Karpas-422 (cell line): Measurements from ENCODE around the gene ZC2HC1C. TPM values are rescaled to one million over a fixed set of nuclear protein-coding genes. Genes with fewer than 3 reads are reported as not detected.

Source experiments
- DNase-seq: peaks from one replicate; pipeline ENCODE4 v3.0.0-alpha.2; 2015
- H2AFZ ChIP-seq: fragments of 200-600 bp; sonication (generic); 2 replicates; pipeline ENCODE4 v1.6.1; 2014; ENCODE audit warnings: antibody characterized with exemption, low read length, mixed read lengths
- H3K27ac ChIP-seq: fragments of 200-600 bp; sonication (generic); 2 replicates; pipeline ENCODE4 v1.5.1; 2014; ENCODE audit warnings: mild to moderate bottlenecking, low read length, moderate library complexity
- H3K27me3 ChIP-seq: fragments of 200-600 bp; sonication (generic); 2 replicates; pipeline ENCODE4 v1.6.1; 2014; ENCODE audit warnings: low read length, mixed read lengths
- H3K36me3 ChIP-seq: fragments of 200-600 bp; sonication (generic); 2 replicates; pipeline ENCODE4 v1.6.1; 2014; ENCODE audit warnings: low read length, mixed read lengths; ENCODE audit not compliant: insufficient read depth
- H3K4me1 ChIP-seq: fragments of 200-600 bp; sonication (generic); 2 replicates; pipeline ENCODE4 v1.6.1; 2014; ENCODE audit warnings: mild to moderate bottlenecking, low read length, mixed read lengths
- H3K4me2 ChIP-seq: fragments of 200-600 bp; sonication (generic); 2 replicates; pipeline ENCODE4 v1.6.1; 2014; ENCODE audit warnings: low read length, low read depth, mild to moderate bottlenecking; ENCODE audit not compliant: poor library complexity, severe bottlenecking
- H3K4me3 ChIP-seq: fragments of 200-600 bp; sonication (generic); 2 replicates; pipeline ENCODE4 v1.5.1; 2014; ENCODE audit warnings: mild to moderate bottlenecking, antibody characterized with exemption, low read length, mixed read lengths
- H3K79me2 ChIP-seq: fragments of 200-600 bp; sonication (generic); 2 replicates; pipeline ENCODE4 v1.6.1; 2014; ENCODE audit warnings: mild to moderate bottlenecking, low read length, mixed read lengths
- H3K9ac ChIP-seq: fragments of 200-600 bp; sonication (generic); 2 replicates; pipeline ENCODE4 v1.6.0; 2014; ENCODE audit warnings: low read length
- H3K9me2 ChIP-seq: fragments of 200-600 bp; sonication (generic), shearing (Covaris generic); replicated peaks from 2 replicates; pipeline ENCODE4 v1.6.0; 2014; ENCODE audit warnings: mild to moderate bottlenecking, low read length, moderate library complexity; ENCODE audit not compliant: insufficient read depth
- H3K9me3 ChIP-seq: fragments of 300-700, 200-600 bp; sonication (generic); 2 replicates; pipeline ENCODE4 v1.6.1; 2014; ENCODE audit warnings: low read length, mixed read lengths
- H4K20me1 ChIP-seq: fragments of 200-600 bp; sonication (generic); 2 replicates; pipeline ENCODE4 v1.6.1; 2014; ENCODE audit warnings: mild to moderate bottlenecking, antibody characterized with exemption, low read length, low read depth; ENCODE audit not compliant: insufficient read depth
- total RNA-seq: library from RNA; depleted of rRNA; stranded (reverse); fragments of >200 nt; shearing (Covaris generic); gene quantifications from 2 replicates; pipeline ENCODE4 v1.2.3, GENCODE V29; 2014; ENCODE audit warnings: low replicate concordance; rRNA removed

The ZC2HC1C gene
- total RNA-seq, result 1.1 and 2.9 TPM in 2 replicates

GRCh38 chr14:75069121-75069810, at the start of gene ZC2HC1C:
Gene ZC2HC1C, plus strand, starts transcription at chr14:75069641. Its CDS starts 933 bp downstream, at chr14:75070574.
- Histone ChIP-seq H2AFZ (peak within 1 kb of the TSS; percentile 65), H3K27ac (peak within 1 kb of the TSS; percentile 53; the same call in 1 of the 2 replicates), H3K79me2 (peaks cover 6% of the 10 kb centered on the region; the same call in 1 of the 2 replicates), H3K9me2 (no peaks in the 10 kb centered on the region), H3K9me3 (no peaks in the 10 kb centered on the region), H3K4me1 (peaks cover 32% of the 10 kb centered on the region), H3K4me2 (peak within 1 kb of the TSS; percentile 91), H4K20me1 (no peaks in the 10 kb centered on the region), H3K27me3 (no peaks in the 10 kb centered on the region), H3K4me3 (peak within 1 kb of the TSS; percentile 63), H3K9ac (peak within 1 kb of the TSS; percentile 62), H3K36me3 (no peaks in the 10 kb centered on the region)
- peak; percentile 95 for DNase-seq

GRCh38 chr14:75022655-75023054, 46.8 kb upstream of the ZC2HC1C start:
- H3K9me2 ChIP-seq, result no peaks in the 10 kb centered on the region
- H3K4me3 ChIP-seq, result no peak overlapping the region
- no peak overlapping the region for H3K27ac ChIP-seq
- no peaks in the 10 kb centered on the region for H3K27me3 ChIP-seq
- H3K9me3 ChIP-seq, result no peaks in the 10 kb centered on the region
- no peaks in the 10 kb centered on the region for H3K4me1 ChIP-seq
- peak; percentile 62 for DNase-seq
- H3K9ac ChIP-seq, result no peak overlapping the region
- H3K36me3 ChIP-seq, result peaks cover 69% of the 10 kb centered on the region
- H4K20me1 ChIP-seq, result no peaks in the 10 kb centered on the region; the same call in 1 of the 2 replicates
- no peaks in the 10 kb centered on the region for H3K79me2 ChIP-seq
- no peak overlapping the region for H2AFZ ChIP-seq
- H3K4me2 ChIP-seq, result no peak overlapping the region

GRCh38 chr14:75023108-75023507, 46.3 kb upstream of the ZC2HC1C start:
- Histone ChIP-seq H3K9me2 (no peaks in the 10 kb centered on the region), H3K36me3 (peaks cover 71% of the 10 kb centered on the region), H3K9ac (no peak overlapping the region), H2AFZ (no peak overlapping the region), H3K4me1 (no peaks in the 10 kb centered on the region), H3K4me3 (no peak overlapping the region), H3K79me2 (no peaks in the 10 kb centered on the region), H3K27ac (no peak overlapping the region), H3K4me2 (no peak overlapping the region), H3K27me3 (no peaks in the 10 kb centered on the region), H3K9me3 (no peaks in the 10 kb centered on the region), H4K20me1 (no peaks in the 10 kb centered on the region; the same call in 1 of the 2 replicates)
- no peak for DNase-seq

DNA sequence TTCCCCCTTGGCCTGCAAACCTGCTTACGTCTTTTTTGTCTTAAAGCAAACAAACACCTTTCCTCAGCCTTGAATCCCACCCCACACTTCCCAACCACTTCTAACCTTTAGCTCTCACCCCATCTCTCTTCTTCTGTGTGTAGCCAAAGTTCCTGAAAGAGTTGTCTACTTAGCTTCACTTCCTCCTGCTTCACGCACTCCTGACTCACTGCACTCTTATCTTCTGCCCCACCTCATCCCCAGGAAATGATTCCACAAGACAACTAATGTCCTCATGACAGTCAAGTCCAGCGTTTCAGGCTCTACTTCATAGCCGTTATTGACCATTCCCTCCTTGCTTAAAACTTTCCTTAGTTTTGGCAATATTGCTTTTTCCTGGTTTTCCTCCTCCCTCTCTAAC, 44.4 kb upstream of the ZC2HC1C start:
- no peak overlapping the region for H3K4me2 ChIP-seq
- no peak for DNase-seq
- no peaks in the 10 kb centered on the region for H3K9me2 ChIP-seq
- H3K79me2 ChIP-seq, result no peaks in the 10 kb centered on the region
- peaks cover 71% of the 10 kb centered on the region for H3K36me3 ChIP-seq
- H3K9ac ChIP-seq, result no peak overlapping the region
- H3K4me1 ChIP-seq, result no peaks in the 10 kb centered on the region
- H3K27ac ChIP-seq, result no peak overlapping the region
- no peak overlapping the region for H2AFZ ChIP-seq
- H3K27me3 ChIP-seq, result no peaks in the 10 kb centered on the region
- no peaks in the 10 kb centered on the region for H3K9me3 ChIP-seq
- no peaks in the 10 kb centered on the region; the same call in 1 of the 2 replicates for H4K20me1 ChIP-seq
- no peak overlapping the region for H3K4me3 ChIP-seq

- Histone ChIP-seq H3K27ac (no peak overlapping the region), H3K4me2 (no peak overlapping the region), H4K20me1 (no peaks in the 10 kb centered on the region), H3K4me1 (no peaks in the 10 kb centered on the region), H3K79me2 (no peaks in the 10 kb centered on the region), H3K4me3 (no peak overlapping the region), H3K36me3 (peaks cover 76% of the 10 kb centered on the region), H2AFZ (no peak overlapping the region), H3K9ac (no peak overlapping the region), H3K9me3 (no peaks in the 10 kb centered on the region), H3K27me3 (no peaks in the 10 kb centered on the region), H3K9me2 (no peaks in the 10 kb centered on the region)
- DNase-seq, result no peak
Observed at GRCh38 chr14:75025876-75026275, 43.6 kb upstream of the ZC2HC1C start.

DNA sequence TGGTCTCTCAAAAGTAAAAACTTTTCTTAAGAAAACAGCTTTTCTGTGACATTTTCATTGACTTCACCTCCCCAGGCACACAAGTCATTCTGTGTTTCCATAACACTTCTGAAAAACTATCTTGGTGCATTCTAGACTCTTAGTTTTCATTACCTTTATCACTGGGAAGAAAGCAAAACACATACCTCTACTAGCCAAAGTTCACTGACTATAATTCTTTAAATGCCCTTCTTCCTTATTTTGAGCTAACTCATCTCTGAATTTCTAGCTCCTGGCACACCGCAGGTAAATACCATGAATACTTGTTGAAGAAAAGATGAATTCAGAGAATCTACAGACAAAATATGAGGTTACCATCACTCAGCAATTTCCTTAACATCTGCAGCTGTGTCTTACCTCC, 39.3 kb upstream of the ZC2HC1C start:
- H3K4me2 ChIP-seq, result no peak overlapping the region
- H2AFZ ChIP-seq, result no peak overlapping the region
- H3K9me3 ChIP-seq, result no peaks in the 10 kb centered on the region
- peaks cover 76% of the 10 kb centered on the region for H3K36me3 ChIP-seq
- H4K20me1 ChIP-seq, result no peaks in the 10 kb centered on the region
- no peaks in the 10 kb centered on the region for H3K9me2 ChIP-seq
- no peaks in the 10 kb centered on the region for H3K27me3 ChIP-seq
- no peak overlapping the region for H3K27ac ChIP-seq
- no peak for DNase-seq
- H3K4me3 ChIP-seq, result no peak overlapping the region
- no peaks in the 10 kb centered on the region for H3K4me1 ChIP-seq
- H3K79me2 ChIP-seq, result no peaks in the 10 kb centered on the region
- no peak overlapping the region for H3K9ac ChIP-seq

GRCh38 chr14:75032939-75033338, 36.5 kb upstream of the ZC2HC1C start:
- no peak overlapping the region for H3K27ac ChIP-seq
- H2AFZ ChIP-seq, result no peak overlapping the region

GRCh38 chr14:75040507-75040906, 28.9 kb upstream of the ZC2HC1C start:
- H3K27ac ChIP-seq, result no peak overlapping the region
- H3K4me3 ChIP-seq, result no peak overlapping the region
- no peak overlapping the region for H3K9ac ChIP-seq
- H3K9me3 ChIP-seq, result no peaks in the 10 kb centered on the region
- H3K9me2 ChIP-seq, result no peaks in the 10 kb centered on the region
- H2AFZ ChIP-seq, result no peak overlapping the region
- H3K4me2 ChIP-seq, result no peak overlapping the region
- H3K79me2 ChIP-seq, result peaks cover 55% of the 10 kb centered on the region
- peaks cover 6% of the 10 kb centered on the region; the same call in 1 of the 2 replicates for H3K4me1 ChIP-seq
- no peaks in the 10 kb centered on the region for H3K27me3 ChIP-seq
- H4K20me1 ChIP-seq, result 0 out of 2 replicates have a peak, but pooled peaks cover 5% of the 10 kb centered on the region
- H3K36me3 ChIP-seq, result peaks cover 72% of the 10 kb centered on the region
- no peak for DNase-seq

More at GRCh38 chr14:75032939-75033338, 36.5 kb upstream of the ZC2HC1C start:
- Histone ChIP-seq H3K36me3 (peaks cover 77% of the 10 kb centered on the region), H3K9me2 (no peaks in the 10 kb centered on the region), H3K4me1 (no peaks in the 10 kb centered on the region), H3K9ac (no peak overlapping the region), H3K79me2 (peaks cover 3% of the 10 kb centered on the region; the same call in 1 of the 2 replicates), H3K4me3 (no peak overlapping the region), H4K20me1 (no peaks in the 10 kb centered on the region), H3K27me3 (no peaks in the 10 kb centered on the region), H3K4me2 (no peak overlapping the region), H3K9me3 (no peaks in the 10 kb centered on the region)
- DNase-seq, result no peak
